Esophagus muscularis mucosa (tissue), 4 donors: ENCODE measurements around the gene AHRR.

ENCODE experiments used
- EP300 ChIP-seq: sonication (generic); formaldehyde crosslinking; IDR thresholded peaks from one replicate; pipeline ENCODE4 v1.6.1; 2017; ENCODE audit warnings: antibody characterized with exemption
- POLR2A ChIP-seq: fragments of 450-650 bp; IDR thresholded peaks from one replicate; pipeline ENCODE4 v1.6.1; 2017; ENCODE audit warnings: antibody characterized with exemption, moderate library complexity, mild to moderate bottlenecking, low read depth
- POLR2AphosphoS5 ChIP-seq, 2 donors: sonication (generic); formaldehyde crosslinking; IDR thresholded peaks; one replicate each; pipeline ENCODE4 v1.6.1; 2017; ENCODE audit warnings: antibody characterized with exemption in 2 of 2
- TF ChIP-seq, protein P1 (sequence below), 3 experiments: fragments of 200-600 bp in 2 of 3; fragments of 450-650 bp in 1 of 3; sonication (generic) in 2 of 3; IDR thresholded peaks; one replicate each; pipeline ENCODE4 v1.5.1; 2017 to 2019; ENCODE audit warnings: antibody characterized with exemption in 3 of 3, mild to moderate bottlenecking in 2 of 3, moderate library complexity in 1 of 3

DNA sequence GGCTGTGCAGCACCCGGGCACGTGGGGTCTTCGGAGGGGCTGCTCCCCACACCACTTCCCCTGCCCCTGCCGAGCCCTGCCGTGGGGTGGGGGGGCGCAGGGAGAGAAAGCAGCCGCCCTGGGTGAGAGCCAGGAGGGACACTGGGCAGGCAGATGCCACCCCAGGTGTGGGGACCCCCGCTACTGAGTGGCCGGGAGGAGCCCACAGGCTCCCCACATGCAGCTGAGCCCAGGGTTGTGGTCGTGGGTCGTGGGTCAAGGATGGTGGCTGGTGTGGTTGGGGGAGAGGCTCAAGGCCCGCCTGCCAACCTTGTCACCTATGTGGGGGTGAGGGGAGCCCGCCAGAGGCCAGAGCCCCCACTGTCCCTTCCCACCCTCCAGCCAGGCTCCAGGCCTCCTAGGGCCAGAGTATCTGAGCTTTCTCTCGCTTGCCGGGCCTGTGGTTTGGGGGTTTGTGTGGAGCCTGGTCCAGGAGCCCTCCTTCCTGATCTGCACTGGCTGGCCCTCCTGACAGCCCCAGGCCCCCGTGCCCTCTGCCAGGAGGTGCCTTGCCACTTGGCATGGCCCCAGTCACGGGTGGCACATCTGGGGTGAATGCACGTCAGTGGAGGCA lies 157.0 kb downstream of the AHRR start:
- TF ChIP-seq, protein P1, sequence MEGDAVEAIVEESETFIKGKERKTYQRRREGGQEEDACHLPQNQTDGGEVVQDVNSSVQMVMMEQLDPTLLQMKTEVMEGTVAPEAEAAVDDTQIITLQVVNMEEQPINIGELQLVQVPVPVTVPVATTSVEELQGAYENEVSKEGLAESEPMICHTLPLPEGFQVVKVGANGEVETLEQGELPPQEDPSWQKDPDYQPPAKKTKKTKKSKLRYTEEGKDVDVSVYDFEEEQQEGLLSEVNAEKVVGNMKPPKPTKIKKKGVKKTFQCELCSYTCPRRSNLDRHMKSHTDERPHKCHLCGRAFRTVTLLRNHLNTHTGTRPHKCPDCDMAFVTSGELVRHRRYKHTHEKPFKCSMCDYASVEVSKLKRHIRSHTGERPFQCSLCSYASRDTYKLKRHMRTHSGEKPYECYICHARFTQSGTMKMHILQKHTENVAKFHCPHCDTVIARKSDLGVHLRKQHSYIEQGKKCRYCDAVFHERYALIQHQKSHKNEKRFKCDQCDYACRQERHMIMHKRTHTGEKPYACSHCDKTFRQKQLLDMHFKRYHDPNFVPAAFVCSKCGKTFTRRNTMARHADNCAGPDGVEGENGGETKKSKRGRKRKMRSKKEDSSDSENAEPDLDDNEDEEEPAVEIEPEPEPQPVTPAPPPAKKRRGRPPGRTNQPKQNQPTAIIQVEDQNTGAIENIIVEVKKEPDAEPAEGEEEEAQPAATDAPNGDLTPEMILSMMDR (IDR thresholded peaks at IDR 0.05), result no peak
- TF ChIP-seq POLR2A (no peak), POLR2AphosphoS5 (IDR thresholded peaks at IDR 0.05) (no peak), EP300 (no peak)
